ENCODE measurements around the gene CIAO3.
A peak's percentile ranks its signal among the peaks of the same experiment; 100 is the strongest.

CIAO3 gene

DNA sequence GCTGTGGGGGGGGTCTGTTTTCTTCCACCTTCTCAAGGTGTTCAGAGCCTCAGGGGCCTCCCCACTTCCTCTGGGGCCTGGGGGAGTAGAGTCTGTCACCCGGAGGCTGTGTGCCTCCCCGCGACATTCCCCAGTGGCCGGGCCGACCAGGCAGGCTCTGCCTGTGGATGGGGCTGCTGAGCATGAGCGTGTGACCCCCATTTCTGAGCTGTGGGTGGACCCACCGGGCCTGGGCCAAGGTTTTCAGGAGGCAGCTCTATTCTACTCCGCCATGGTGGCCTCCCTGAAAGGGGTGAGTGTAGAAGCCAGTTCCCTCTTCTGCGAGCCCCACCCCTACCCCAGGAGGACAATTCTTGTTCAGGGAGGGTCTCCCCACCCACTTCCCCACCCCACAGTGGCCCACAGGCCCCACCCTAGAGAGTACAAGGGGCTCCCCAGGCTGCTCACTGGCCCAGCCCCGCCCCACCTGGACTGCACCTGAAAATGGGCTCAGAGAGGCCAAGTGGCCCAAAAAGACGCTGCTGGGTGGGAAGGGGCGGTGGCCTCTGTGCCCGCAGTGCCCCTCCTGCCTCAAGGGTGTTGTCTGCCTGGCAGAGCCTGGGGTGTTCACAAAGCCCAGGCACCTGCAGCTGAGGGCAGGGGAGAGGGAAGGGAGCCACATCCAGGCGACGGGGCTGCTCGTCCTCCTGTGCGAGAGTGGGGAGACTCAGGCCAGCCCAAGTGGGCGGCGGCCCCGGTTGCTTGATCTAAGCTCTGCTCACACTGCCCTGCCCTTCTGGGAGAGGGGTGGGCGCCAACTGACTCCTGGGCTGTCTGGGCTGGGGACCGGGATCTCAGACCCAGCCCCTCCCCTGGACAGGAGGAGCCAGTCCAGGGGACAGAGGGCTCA lies 21.1 kb upstream of the CIAO3 start:
- POLR2A ChIA-PET (ENCODE audit: low non-redundant PET), result interaction anchor here (0.8 kb wide), 1 partner anchor 26 kb away, joined by 4 read pairs; the partner anchor contains the start of gene RPUSD1
- TF ChIP-seq, protein P1, sequence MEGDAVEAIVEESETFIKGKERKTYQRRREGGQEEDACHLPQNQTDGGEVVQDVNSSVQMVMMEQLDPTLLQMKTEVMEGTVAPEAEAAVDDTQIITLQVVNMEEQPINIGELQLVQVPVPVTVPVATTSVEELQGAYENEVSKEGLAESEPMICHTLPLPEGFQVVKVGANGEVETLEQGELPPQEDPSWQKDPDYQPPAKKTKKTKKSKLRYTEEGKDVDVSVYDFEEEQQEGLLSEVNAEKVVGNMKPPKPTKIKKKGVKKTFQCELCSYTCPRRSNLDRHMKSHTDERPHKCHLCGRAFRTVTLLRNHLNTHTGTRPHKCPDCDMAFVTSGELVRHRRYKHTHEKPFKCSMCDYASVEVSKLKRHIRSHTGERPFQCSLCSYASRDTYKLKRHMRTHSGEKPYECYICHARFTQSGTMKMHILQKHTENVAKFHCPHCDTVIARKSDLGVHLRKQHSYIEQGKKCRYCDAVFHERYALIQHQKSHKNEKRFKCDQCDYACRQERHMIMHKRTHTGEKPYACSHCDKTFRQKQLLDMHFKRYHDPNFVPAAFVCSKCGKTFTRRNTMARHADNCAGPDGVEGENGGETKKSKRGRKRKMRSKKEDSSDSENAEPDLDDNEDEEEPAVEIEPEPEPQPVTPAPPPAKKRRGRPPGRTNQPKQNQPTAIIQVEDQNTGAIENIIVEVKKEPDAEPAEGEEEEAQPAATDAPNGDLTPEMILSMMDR (conservative IDR thresholded peaks at IDR 0.05; ENCODE audit: low read depth), result no peak
- CTCF ChIA-PET, result interaction anchor here (0.5 to 1.1 kb wide), 4 partner anchors 14 to 40 kb away, joined by 3 to 6 read pairs (median 4); no protein-coding TSS in a partner anchor
- DNase-seq (ENCODE audit: low spot score), result no peak
- H3K27ac ChIP-seq, result peak overlapping the region; percentile 68

DNA sequence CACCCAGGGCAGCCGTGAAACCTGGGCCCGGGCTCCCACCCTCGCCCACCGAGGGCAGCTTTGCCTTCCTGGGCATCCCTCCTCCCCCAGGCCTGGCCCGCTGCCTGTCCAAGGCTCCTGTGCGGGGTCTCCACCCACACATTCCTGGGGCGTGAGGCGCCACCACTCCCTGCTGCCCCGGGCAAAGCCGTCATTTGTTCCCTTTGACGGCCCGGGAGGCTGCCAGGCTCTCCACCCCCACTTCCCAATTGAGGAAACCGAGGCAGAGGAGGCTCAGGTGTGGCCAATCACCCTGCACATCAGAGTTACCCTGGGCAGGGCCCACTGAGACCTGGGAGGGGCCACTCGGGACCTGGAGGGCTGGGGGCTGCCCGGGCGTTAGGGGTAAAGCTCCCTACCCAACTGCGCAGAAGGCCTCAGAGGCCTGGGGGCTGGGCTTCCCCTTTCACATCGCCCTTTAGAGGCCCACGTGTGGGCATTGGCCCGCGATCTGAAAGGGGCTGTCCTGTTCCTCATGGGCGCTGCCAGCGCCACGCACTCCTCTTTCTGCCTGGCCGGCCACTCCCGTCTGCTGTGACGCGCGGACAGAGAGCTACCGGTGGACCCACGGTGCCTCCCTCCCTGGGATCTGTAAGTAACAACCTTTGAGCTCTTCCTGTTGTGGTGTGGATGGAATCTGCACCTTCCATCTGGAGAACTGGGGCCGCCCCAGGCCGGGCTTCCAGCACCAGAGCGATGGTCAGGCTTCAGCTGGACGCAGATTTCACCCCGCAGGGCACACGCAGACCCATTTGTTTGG lies 19.9 kb upstream of the CIAO3 start, which contains the start of gene MSLN:
Gene MSLN (plus strand): TSS at position 190 of the 799 bp plus-strand sequence. CDS start 1,947 bp downstream, outside the sequence.
- H3K27ac ChIP-seq, result peak within 1 kb of the TSS; percentile 68
- peak; percentile 78 for DNase-seq (ENCODE audit: low spot score)
- ChIA-PET CTCF (interaction anchor here (0.5 to 2.4 kb wide), 7 partner anchors 15 to 393 kb away, joined by 3 to 6 read pairs (median 3); partner anchors contain the start of gene CIAO3), POLR2A (ENCODE audit: low non-redundant PET) (interaction anchor here (0.8 kb wide), 1 partner anchor 27 kb away, joined by 4 read pairs; the partner anchor contains the start of gene RPUSD1)
- TF ChIP-seq, protein P1 (conservative IDR thresholded peaks at IDR 0.05; ENCODE audit: low read depth), result no peak

DNA sequence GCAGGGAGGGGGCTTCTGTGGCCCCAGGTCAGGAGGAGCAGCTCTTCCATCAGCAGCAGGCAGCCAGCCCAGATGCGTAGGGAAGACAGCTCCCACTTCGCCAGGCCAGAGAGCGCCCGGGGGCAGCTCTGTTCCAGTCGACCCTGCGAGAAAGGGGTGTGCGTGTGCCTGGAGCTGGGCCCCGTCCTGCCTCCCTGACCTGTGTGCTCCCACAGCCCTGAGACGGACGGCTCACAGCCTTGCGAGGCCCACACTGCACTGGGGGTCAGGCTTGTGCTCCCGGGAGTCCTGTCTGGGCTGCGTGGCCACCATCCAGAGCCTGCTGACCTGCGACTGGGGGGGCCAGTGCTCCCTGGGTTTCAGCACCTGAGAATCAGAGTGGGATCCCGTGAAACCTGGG lies 19.3 kb upstream of the CIAO3 start:
- no peak for DNase-seq (ENCODE audit: low spot score)
- TF ChIP-seq, protein P1 (conservative IDR thresholded peaks at IDR 0.05; ENCODE audit: low read depth), result no peak
- POLR2A ChIA-PET (ENCODE audit: low non-redundant PET), result interaction anchor here (0.6 kb wide), 1 partner anchor 1204 kb away, joined by 3 read pairs; no protein-coding TSS in a partner anchor
- peak overlapping the region; percentile 68 for H3K27ac ChIP-seq
- CTCF ChIA-PET, result interaction anchor here (0.8 to 2.4 kb wide), 4 partner anchors 16 to 31 kb away, joined by 3 to 6 read pairs (median 4); partner anchors contain the start of gene CIAO3

DNA sequence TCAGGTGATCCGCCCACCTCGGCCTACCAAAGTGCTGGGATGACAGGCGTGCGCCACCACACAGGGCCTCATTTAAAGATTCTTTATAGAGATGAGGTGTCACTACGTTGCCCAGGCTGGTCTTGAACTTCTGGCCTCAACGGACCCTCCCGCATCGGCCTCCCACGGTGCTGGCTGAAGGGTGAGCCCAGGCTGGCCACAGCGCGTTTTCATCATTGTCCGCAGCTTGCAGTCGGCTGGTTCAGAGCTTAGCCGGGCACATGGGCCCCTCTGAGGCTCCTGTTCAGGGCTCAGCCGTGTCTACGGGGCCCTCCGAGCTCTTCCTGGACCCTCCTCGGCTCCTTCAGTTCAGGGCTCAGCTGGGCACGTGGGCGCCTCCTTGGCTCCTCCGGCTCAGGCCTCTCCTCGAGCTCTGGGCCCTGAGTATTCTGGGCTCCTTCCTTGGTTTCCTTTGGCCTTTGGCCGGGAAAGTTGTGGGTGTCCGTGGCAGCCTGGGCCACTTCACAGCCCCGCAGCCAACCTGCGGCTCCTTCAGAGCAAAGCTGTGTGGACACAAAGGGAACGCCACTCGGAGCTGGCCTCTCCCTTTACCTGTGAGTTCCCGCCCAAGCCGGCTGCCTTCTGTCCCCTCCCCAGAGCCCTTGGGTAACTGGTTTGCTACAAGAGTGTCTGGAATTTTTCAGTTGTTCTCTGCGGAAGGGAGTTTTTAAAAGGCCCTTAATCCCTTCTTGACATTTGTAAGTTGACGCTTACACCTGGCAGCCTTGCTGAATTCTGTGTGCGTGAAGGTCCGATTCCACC lies 18.5 kb upstream of the CIAO3 start:
- CTCF ChIA-PET, result interaction anchor here (1.3 to 2.4 kb wide), 2 partner anchors 18 to 26 kb away, joined by 4 to 6 read pairs; partner anchors contain the start of gene CIAO3
- H3K27ac ChIP-seq, result peak overlapping the region; percentile 68
- POLR2A ChIA-PET (ENCODE audit: low non-redundant PET), result interaction anchor here (0.6 kb wide), 1 partner anchor 1204 kb away, joined by 3 read pairs; no protein-coding TSS in a partner anchor
- no peak for DNase-seq (ENCODE audit: low spot score)
- TF ChIP-seq, protein P1 (conservative IDR thresholded peaks at IDR 0.05; ENCODE audit: low read depth), result no peak

DNA sequence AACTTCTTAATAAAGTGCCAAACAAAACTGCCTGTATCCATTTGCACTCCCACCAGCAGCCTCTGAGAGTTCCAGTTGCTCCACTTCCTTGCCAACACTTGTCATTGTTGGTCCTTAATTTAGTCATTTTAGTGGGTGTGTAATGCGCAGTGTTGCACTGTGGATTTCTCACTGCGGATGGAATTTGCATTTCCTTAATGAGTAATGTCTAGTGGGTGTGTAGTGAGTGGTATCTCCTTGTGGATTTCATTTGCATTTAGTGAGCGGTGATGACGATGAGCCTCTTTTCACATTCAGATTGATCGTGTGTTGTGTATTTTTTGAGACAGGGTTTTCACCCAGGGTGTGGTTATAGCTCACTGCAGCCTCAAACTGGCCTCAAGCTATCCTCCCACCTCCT lies 15.6 kb upstream of the CIAO3 start:
- CTCF ChIA-PET, result no interaction called here
- TF ChIP-seq, protein P1 (conservative IDR thresholded peaks at IDR 0.05; ENCODE audit: low read depth), result no peak

More for the DNA sequence above, 15.6 kb upstream of the CIAO3 start:
- POLR2A ChIA-PET (ENCODE audit: low non-redundant PET), result no interaction called here
- H3K27ac ChIP-seq, result no peak overlapping the region
- DNase-seq (ENCODE audit: low spot score), result no peak
